Mucosa of rectum (tissue), 2 donors: ENCODE data around the gene ST3GAL3.
"Not testable (repeated sequence)": the region's sequence is repeated elsewhere in the genome, so short reads cannot be mapped to it uniquely, and the experiment has no call there.

ENCODE experiments used
- H3K27ac ChIP-seq, 2 donors: one replicate each; pipeline ENCODE4 v1.7.0; 2013; ENCODE audit warnings: inconsistent platforms in 2 of 2, low read depth in 2 of 2, low read length in 2 of 2
- H3K27me3 ChIP-seq, 2 donors: one replicate each; pipeline ENCODE4 v1.7.0; 2013; ENCODE audit warnings: low read length in 2 of 2; ENCODE audit not compliant: control insufficient read depth in 2 of 2, insufficient read depth in 2 of 2
- H3K36me3 ChIP-seq, 2 donors: one replicate each; pipeline ENCODE4 v1.7.0; 2013; ENCODE audit warnings: low read length in 2 of 2; ENCODE audit not compliant: control insufficient read depth in 2 of 2, insufficient read depth in 2 of 2
- H3K4me1 ChIP-seq, 2 donors: one replicate each; pipeline ENCODE4 v1.7.0; 2013; ENCODE audit warnings: low read length in 2 of 2, mild to moderate bottlenecking in 1 of 2; ENCODE audit not compliant: control insufficient read depth in 2 of 2, insufficient read depth in 2 of 2
- H3K4me3 ChIP-seq, 2 donors: one replicate each; pipeline ENCODE4 v1.7.0; 2013; ENCODE audit warnings: low read length in 2 of 2
- H3K9ac ChIP-seq, 2 donors: one replicate each; pipeline ENCODE4 v1.7.0; 2013; ENCODE audit warnings: low read length in 2 of 2, low read depth in 1 of 2, mild to moderate bottlenecking in 1 of 2
- H3K9me3 ChIP-seq, 2 donors: one replicate each; pipeline ENCODE4 v1.7.0; 2013; ENCODE audit warnings: low read length in 2 of 2; ENCODE audit not compliant: control insufficient read depth in 2 of 2
- donor health status: healthy.
- donor health status: Normal muscosa, but diverticular disease.

ST3GAL3 gene

GRCh38 chr1:43716559-43717281, 9.4 kb downstream of the ST3GAL3 start:
- Histone ChIP-seq H3K9ac (no peak overlapping the region), H3K36me3 (no peaks in the 10 kb centered on the region), H3K4me1 (no peaks in the 10 kb centered on the region), H3K27ac (no peak overlapping the region), H3K9me3 (no peaks in the 10 kb centered on the region), H3K4me3 (no peak overlapping the region), H3K27me3 (no peaks in the 10 kb centered on the region)

- Histone ChIP-seq H3K27ac (no peak overlapping the region), H3K4me1 (no peaks in the 10 kb centered on the region), H3K9ac (no peak overlapping the region), H3K9me3 (no peaks in the 10 kb centered on the region), H3K27me3 (no peaks in the 10 kb centered on the region), H3K4me3 (no peak overlapping the region), H3K36me3 (no peaks in the 10 kb centered on the region)
These were observed 11.7 kb downstream of the ST3GAL3 start for GRCh38 chr1:43719063-43719462.

GRCh38 chr1:43719670-43720419, 12.5 kb downstream of the ST3GAL3 start:
- H3K9ac ChIP-seq, H3K9me3 ChIP-seq, H3K27me3 ChIP-seq, H3K4me3 ChIP-seq, H3K27ac ChIP-seq, H3K36me3 ChIP-seq, H3K4me1 ChIP-seq: not testable (repeated sequence)

- Histone ChIP-seq H3K27ac (no peak overlapping the region), H3K9ac (no peak overlapping the region), H3K4me1 (no peaks in the 10 kb centered on the region), H3K27me3 (no peaks in the 10 kb centered on the region), H3K36me3 (no peaks in the 10 kb centered on the region), H3K4me3 (no peak overlapping the region), H3K9me3 (no peaks in the 10 kb centered on the region)
These were observed 15.5 kb downstream of the ST3GAL3 start for GRCh38 chr1:43722810-43723209.

GRCh38 chr1:43729816-43730463, 22.6 kb downstream of the ST3GAL3 start:
- Histone ChIP-seq H3K36me3 (no peaks in the 10 kb centered on the region), H3K4me3 (no peak overlapping the region), H3K9ac (no peak overlapping the region), H3K9me3 (no peaks in the 10 kb centered on the region), H3K27me3 (no peaks in the 10 kb centered on the region), H3K4me1 (no peaks in the 10 kb centered on the region), H3K27ac (no peak overlapping the region)

GRCh38 chr1:43731867-43732531, 24.7 kb downstream of the ST3GAL3 start:
- H3K4me1 ChIP-seq = no peaks in the 10 kb centered on the region
- H3K9me3 ChIP-seq = no peaks in the 10 kb centered on the region
- no peak overlapping the region for H3K4me3 ChIP-seq

GRCh38 chr1:43736819-43737218, 29.5 kb downstream of the ST3GAL3 start:
- Histone ChIP-seq H3K9me3 (no peaks in the 10 kb centered on the region), H3K36me3 (no peaks in the 10 kb centered on the region), H3K4me3 (no peak overlapping the region), H3K27ac (no peak overlapping the region), H3K27me3 (no peaks in the 10 kb centered on the region), H3K4me1 (no peaks in the 10 kb centered on the region), H3K9ac (no peak overlapping the region)

More at GRCh38 chr1:43731867-43732531, 24.7 kb downstream of the ST3GAL3 start:
- Histone ChIP-seq H3K27ac (no peak overlapping the region), H3K27me3 (no peaks in the 10 kb centered on the region), H3K9ac (no peak overlapping the region), H3K36me3 (no peaks in the 10 kb centered on the region)

GRCh38 chr1:43742026-43742425, 34.7 kb downstream of the ST3GAL3 start:
- no peaks in the 10 kb centered on the region for H3K9me3 ChIP-seq
- no peak overlapping the region for H3K27ac ChIP-seq
- H3K4me3 ChIP-seq = no peak overlapping the region
- no peaks in the 10 kb centered on the region for H3K27me3 ChIP-seq
- H3K9ac ChIP-seq = no peak overlapping the region
- no peaks in the 10 kb centered on the region for H3K4me1 ChIP-seq
- H3K36me3 ChIP-seq = no peaks in the 10 kb centered on the region

GRCh38 chr1:43743206-43743605, 35.9 kb downstream of the ST3GAL3 start:
- no peaks in the 10 kb centered on the region for H3K36me3 ChIP-seq
- no peaks in the 10 kb centered on the region for H3K4me1 ChIP-seq
- no peaks in the 10 kb centered on the region for H3K27me3 ChIP-seq
- H3K9ac ChIP-seq = no peak overlapping the region
- H3K27ac ChIP-seq = no peak overlapping the region
- no peak overlapping the region for H3K4me3 ChIP-seq
- no peaks in the 10 kb centered on the region for H3K9me3 ChIP-seq

- no peak overlapping the region for H3K27ac ChIP-seq
- no peaks in the 10 kb centered on the region for H3K4me1 ChIP-seq
- no peaks in the 10 kb centered on the region for H3K27me3 ChIP-seq
- H3K9me3 ChIP-seq = no peaks in the 10 kb centered on the region
- no peaks in the 10 kb centered on the region for H3K36me3 ChIP-seq
- H3K9ac ChIP-seq = no peak overlapping the region
- no peak overlapping the region for H3K4me3 ChIP-seq
These were observed 40.4 kb downstream of the ST3GAL3 start for GRCh38 chr1:43747736-43748135.
